HG03457 (cell line): ENCODE measurements around the gene TPI1.

Experiments
- ATAC-seq: cut with Tn5 transposase; IDR thresholded peaks from one replicate; pipeline ENCODE4 v1.9.1; 2021; ENCODE audit warnings: moderate number of reproducible peaks; ENCODE audit not compliant: unreplicated experiment

TPI1 gene

DNA sequence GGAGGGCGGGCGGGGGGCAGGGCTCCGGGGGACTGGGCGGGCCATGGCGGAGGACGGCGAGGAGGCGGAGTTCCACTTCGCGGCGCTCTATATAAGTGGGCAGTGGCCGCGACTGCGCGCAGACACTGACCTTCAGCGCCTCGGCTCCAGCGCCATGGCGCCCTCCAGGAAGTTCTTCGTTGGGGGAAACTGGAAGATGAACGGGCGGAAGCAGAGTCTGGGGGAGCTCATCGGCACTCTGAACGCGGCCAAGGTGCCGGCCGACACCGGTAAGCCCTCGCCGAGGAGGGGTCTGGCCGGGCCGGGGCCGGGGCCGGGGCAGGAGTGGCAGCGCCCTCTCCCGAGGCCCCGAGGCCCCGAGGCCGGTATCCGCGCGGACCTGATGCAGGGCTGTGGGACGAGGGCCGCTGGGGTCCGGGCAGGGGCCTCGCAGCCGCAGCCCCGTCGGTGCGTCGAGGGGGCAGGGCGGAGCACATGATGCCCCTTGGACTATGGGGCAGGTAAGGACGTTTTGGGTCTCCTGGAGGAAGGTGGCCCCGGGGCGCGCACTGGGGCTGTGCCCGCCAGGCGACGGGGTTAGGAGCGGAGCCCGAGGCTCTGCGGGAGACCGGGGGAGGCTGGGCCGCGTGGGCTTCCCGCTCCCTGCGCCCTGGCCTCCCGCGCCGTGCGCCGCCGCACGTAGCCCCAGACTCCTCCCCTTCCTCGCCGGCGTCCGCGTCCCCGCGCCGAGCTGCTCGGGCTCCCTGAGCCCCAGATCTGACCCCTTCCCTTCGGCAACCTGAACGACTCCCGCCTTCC, at the start of gene TPI1:
Gene TPI1, plus strand, starts transcription at position 119 of the 798 bp plus-strand sequence. Its CDS starts 36 bp downstream, at position 155.
- no peak for ATAC-seq

DNA sequence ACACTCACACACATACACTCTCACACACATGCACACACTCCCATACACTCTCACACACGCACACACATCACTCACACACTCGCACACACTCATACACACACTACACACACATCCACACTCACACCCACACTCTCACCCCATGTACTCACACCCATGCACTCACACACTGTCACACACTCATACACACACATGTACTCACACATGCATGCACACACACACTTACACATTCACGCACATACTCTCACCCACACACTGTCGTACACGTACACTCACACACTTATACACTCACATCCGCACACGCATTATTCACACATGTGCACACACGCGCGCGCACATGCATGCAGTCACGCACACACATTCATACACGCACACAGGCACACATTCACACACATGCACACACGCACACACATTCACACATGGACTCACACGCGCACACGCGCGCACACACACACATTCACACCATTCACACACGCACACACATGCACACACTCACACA, 49.6 kb upstream of the TPI1 start:
- ATAC-seq, result no peak

GRCh38 chr12:6818222-6818621, 49.1 kb upstream of the TPI1 start:
- ATAC-seq, result no peak

- ATAC-seq, result no peak
These were observed 48.7 kb upstream of the TPI1 start for GRCh38 chr12:6818645-6819044.

GRCh38 chr12:6819106-6820030, 48.0 kb upstream of the TPI1 start:
- no peak for ATAC-seq

- no peak for ATAC-seq
These were observed 47.2 kb upstream of the TPI1 start for GRCh38 chr12:6820166-6820565.

DNA sequence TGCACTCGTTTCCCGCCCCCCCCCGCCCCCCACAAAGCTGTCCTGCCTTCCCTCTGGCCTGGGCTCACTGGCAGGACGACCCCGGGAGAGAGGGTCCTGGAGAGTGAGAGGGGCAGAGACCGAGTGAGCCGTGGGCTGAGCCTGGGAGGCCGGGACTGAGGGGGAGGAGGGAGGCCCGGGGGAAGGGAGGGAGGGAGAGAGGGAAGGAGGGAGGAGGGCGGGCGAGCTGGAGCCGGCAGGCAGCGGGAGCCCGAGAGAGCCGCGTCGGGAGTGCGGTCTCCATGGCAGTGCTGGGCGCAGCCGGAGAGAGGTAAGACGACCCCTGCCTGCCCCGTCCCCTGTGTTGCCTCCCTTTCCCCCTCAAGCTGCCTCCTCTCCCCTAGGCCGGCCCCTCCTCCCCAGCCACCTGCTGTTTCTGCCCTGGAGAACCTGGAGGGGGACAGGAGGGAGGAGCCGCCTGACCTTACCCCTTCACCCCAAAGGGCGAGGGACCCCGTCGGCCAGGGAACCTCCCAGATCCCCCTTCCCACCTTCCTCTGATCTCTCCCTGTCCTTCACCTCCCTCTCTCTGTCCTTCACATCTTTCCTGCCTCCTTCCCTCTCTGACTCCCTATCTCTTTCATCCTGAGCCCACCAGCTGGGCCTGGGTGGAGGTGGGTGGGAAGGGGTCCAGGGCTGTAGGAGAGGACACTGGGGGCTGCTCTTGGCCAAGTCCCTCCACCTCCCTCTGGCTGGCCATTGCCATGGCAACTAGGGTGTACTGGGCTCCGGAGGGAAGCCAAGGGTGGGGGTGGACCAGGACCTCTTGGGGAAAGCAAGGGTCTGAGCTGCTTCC, 45.5 kb upstream of the TPI1 start, which contains the start of gene GPR162:
Gene GPR162, plus strand, starts transcription at position 231 of the 835 bp plus-strand sequence. CDS start 2,078 bp downstream, outside the sequence.
- ATAC-seq, result no peak

- ATAC-seq, result no peak
These were observed 44.8 kb upstream of the TPI1 start for GRCh38 chr12:6822426-6823135.

- ATAC-seq, result no peak
These were observed 43.9 kb upstream of the TPI1 start for GRCh38 chr12:6823182-6824084.

DNA sequence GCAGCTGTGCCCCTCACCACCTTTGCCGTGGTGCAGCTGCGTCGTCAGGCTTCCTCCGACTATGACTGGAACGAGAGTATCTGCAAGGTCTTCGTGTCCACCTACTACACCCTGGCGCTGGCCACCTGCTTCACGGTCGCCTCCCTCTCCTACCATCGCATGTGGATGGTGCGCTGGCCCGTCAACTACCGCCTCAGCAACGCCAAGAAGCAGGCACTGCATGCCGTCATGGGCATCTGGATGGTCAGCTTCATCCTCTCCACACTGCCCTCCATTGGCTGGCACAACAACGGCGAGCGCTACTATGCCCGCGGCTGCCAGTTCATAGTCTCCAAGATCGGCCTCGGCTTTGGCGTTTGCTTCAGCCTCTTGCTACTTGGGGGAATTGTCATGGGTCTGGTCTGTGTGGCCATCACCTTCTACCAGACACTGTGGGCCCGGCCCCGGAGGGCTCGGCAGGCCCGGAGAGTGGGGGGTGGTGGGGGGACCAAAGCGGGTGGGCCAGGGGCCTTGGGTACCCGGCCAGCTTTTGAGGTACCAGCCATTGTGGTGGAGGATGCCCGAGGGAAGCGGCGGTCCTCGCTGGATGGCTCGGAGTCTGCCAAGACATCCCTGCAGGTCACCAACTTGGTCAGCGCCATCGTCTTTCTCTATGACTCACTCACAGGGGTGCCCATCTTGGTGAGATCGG, 43.1 kb upstream of the TPI1 start:
- ATAC-seq, result no peak

DNA sequence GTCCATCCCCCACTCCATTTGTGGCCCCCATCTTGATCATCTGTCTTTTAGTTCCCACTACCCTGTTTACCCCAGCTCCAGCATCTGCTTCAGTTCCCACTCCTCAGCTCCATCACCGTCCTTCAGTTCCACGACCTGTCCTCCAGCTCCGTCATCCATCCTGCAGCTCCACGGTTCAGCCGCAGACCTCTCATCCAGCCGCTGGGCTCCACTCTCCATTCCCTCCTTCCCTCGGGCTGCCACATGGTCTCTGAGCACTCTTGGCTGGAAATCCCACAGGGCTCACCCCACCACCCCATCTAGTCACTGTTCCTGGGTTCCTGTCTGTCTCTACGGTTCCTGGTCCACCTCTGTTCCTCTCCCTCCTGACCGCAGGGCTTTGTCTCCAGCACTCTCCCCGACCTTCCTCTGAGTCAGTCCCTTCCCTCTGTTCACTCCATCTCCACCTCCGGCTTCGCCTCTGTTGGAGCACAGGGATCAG, 42.4 kb upstream of the TPI1 start:
- no peak for ATAC-seq

DNA sequence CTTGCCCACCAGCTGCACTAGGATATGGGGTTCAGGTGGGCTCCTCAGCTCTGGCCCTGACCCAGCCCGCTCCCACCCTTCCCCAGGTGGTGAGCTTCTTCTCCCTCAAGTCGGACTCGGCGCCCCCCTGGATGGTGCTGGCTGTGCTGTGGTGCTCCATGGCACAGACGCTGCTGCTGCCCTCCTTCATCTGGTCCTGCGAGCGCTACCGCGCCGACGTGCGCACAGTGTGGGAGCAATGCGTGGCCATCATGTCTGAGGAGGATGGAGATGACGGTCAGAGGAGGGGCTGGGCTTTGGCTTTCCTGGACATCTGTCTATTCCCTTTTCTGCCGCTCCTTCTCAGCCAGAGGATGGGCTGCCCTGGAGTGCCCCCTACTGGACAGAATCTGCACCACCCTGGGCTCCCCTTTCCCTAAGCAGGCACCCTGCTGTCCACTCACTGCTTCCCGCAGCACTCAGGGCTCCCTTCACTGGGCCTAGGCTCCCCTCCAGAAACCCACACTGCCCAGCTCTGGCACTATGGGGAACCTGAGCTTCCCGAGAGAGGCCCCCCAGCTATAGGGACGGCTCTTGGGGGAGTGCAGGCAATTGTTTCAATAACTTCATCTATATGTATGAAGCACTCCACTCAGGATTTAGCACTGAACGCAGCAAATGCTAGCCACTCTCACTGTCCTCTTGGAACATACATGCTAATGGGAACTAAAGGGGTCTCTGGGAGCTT, 41.8 kb upstream of the TPI1 start:
- ATAC-seq, result no peak

GRCh38 chr12:6826125-6826733, 41.1 kb upstream of the TPI1 start:
- no peak for ATAC-seq

- no peak for ATAC-seq
These were observed 40.4 kb upstream of the TPI1 start for GRCh38 chr12:6826734-6827436.

GRCh38 chr12:6827437-6827911, 39.9 kb upstream of the TPI1 start:
- no peak for ATAC-seq

DNA sequence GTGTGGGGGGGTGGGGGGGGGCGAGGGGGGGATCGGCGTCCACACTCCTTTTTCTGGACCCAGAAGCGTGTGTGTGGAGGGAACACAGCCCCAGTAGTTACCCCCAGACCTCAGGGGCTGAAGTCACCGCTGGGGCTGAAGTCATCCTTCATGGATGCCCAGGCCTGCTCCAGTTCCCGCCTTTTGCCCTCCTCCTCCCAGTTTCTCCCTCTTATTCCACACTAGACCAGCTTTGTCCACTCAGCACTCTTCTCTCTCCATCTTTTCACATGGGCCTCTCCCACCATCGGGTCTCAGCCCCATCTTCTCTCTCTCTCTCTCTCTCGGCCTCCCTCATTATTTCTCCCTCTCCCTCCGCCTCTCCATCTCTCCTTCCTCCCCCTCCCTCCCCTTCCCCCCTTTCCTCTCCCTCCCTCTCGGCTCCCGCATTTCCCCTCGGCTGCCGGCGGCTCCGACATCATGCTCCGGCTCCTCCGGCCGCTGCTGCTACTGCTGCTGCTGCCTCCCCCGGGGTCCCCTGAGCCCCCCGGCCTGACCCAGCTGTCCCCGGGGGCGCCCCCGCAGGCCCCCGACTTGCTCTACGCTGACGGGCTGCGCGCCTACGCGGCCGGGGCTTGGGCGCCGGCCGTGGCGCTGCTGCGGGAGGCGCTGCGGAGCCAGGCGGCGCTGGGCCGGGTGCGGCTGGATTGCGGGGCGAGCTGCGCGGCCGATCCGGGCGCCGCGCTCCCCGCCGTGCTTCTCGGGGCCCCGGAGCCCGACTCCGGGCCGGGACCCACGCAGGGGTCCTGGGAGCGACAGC, 39.1 kb upstream of the TPI1 start, which contains the start of gene P3H3:
Gene P3H3, plus strand, starts transcription at position 426 of the 799 bp plus-strand sequence. Its CDS starts 34 bp downstream, at position 460.
- no peak for ATAC-seq
